Osteocyte (in vitro differentiated cells): ENCODE results near the gene TAF15. TPM values are rescaled to one million over a fixed set of nuclear protein-coding genes. Genes with fewer than 3 reads are reported as not detected.

ENCODE experiments used
- DNase-seq: peaks from one replicate; pipeline ENCODE4 v3.0.0; 2021; ENCODE audit warnings: mixed read lengths; ENCODE audit not compliant: unreplicated experiment; ENCODE audit errors: extremely low spot score
- H3K27ac Mint-ChIP-seq: one replicate; pipeline ENCODE4 v1.8.0; 2021; ENCODE audit warnings: mild to moderate bottlenecking, mixed read lengths; ENCODE audit not compliant: unreplicated experiment
- H3K27me3 Mint-ChIP-seq: one replicate; pipeline ENCODE4 v1.8.0; 2021; ENCODE audit warnings: mixed read lengths; ENCODE audit not compliant: unreplicated experiment
- H3K36me3 Mint-ChIP-seq: one replicate; pipeline ENCODE4 v1.8.0; 2021; ENCODE audit warnings: mixed read lengths; ENCODE audit not compliant: unreplicated experiment
- H3K4me1 Mint-ChIP-seq: one replicate; pipeline ENCODE4 v1.8.0; 2021; ENCODE audit warnings: mixed read lengths; ENCODE audit not compliant: unreplicated experiment
- H3K4me3 Mint-ChIP-seq: one replicate; pipeline ENCODE4 v1.8.0; 2021; ENCODE audit warnings: mild to moderate bottlenecking, moderate library complexity, mixed read lengths; ENCODE audit not compliant: unreplicated experiment
- H3K9me3 Mint-ChIP-seq: one replicate; pipeline ENCODE4 v1.8.0; 2021; ENCODE audit warnings: mixed read lengths; ENCODE audit not compliant: unreplicated experiment
- CTCF ChIP-seq: fragments of 200-600 bp; sonication (generic); IDR thresholded peaks from 2 replicates; pipeline ENCODE4 v1.5.0; 2021; ENCODE audit warnings: antibody characterized with exemption, mild to moderate bottlenecking, moderate library complexity
- total RNA-seq: library from RNA; stranded (reverse); gene quantifications from 2 replicates; pipeline ENCODE4 v1.2.1, GENCODE V29; 2021

The TAF15 gene
- total RNA-seq, 1 donor from 2014 or later = 157 TPM

GRCh38 chr17:35766903-35767510 lies 42.3 kb upstream of the TAF15 start:
- no peaks in the 10 kb centered on the region for H3K36me3 Mint-ChIP-seq
- TF ChIP-seq CTCF = peak; percentile 70
- H3K4me3 Mint-ChIP-seq = no peak overlapping the region
- peaks cover 20% of the 10 kb centered on the region for H3K4me1 Mint-ChIP-seq
- H3K27ac Mint-ChIP-seq = no peak overlapping the region
- H3K9me3 Mint-ChIP-seq = no peaks in the 10 kb centered on the region
- peaks cover 2% of the 10 kb centered on the region for H3K27me3 Mint-ChIP-seq
- no peak for DNase-seq

- H3K4me3 Mint-ChIP-seq = no peak overlapping the region
- no peaks in the 10 kb centered on the region for H3K9me3 Mint-ChIP-seq
- no peak for TF ChIP-seq CTCF
- no peak for DNase-seq
- H3K27me3 Mint-ChIP-seq = peaks cover 5% of the 10 kb centered on the region
- no peaks in the 10 kb centered on the region for H3K36me3 Mint-ChIP-seq
- no peak overlapping the region for H3K27ac Mint-ChIP-seq
- H3K4me1 Mint-ChIP-seq = peaks cover 26% of the 10 kb centered on the region
Measured at GRCh38 chr17:35768797-35769196, 40.5 kb upstream of the TAF15 start.

- TF ChIP-seq CTCF = peak; percentile 36
- no peak for DNase-seq
- Mint-ChIP-seq H3K4me3 (no peak overlapping the region), H3K4me1 (peaks cover 30% of the 10 kb centered on the region), H3K9me3 (no peaks in the 10 kb centered on the region), H3K27me3 (peaks cover 5% of the 10 kb centered on the region), H3K36me3 (no peaks in the 10 kb centered on the region), H3K27ac (no peak overlapping the region)
Measured at GRCh38 chr17:35769895-35770486, 39.3 kb upstream of the TAF15 start.

GRCh38 chr17:35773129-35773528 lies 36.2 kb upstream of the TAF15 start:
- DNase-seq = no peak
- Mint-ChIP-seq H3K4me3 (no peak overlapping the region), H3K36me3 (no peaks in the 10 kb centered on the region), H3K9me3 (no peaks in the 10 kb centered on the region), H3K27me3 (peaks cover 5% of the 10 kb centered on the region), H3K4me1 (peaks cover 33% of the 10 kb centered on the region), H3K27ac (no peak overlapping the region)
- no peak for TF ChIP-seq CTCF

GRCh38 chr17:35773679-35774425 lies 35.4 kb upstream of the TAF15 start:
- no peak for DNase-seq
- H3K27me3 Mint-ChIP-seq = peaks cover 5% of the 10 kb centered on the region
- no peak for TF ChIP-seq CTCF
- peaks cover 39% of the 10 kb centered on the region for H3K4me1 Mint-ChIP-seq
- no peaks in the 10 kb centered on the region for H3K9me3 Mint-ChIP-seq
- H3K36me3 Mint-ChIP-seq = no peaks in the 10 kb centered on the region
- peak overlapping the region; percentile 88 for H3K27ac Mint-ChIP-seq
- peak overlapping the region; percentile 1 for H3K4me3 Mint-ChIP-seq
